Ovary (tissue), 10 donors: ENCODE data around the gene TTLL10. TPM values are rescaled to one million over a fixed set of nuclear protein-coding genes. Genes with fewer than 3 reads are reported as not detected.

Source experiments
- DNase-seq, 5 donors: peaks; one replicate each; pipeline ENCODE4 v3.0.0-alpha.2; 2019 to 2020
- H3K27ac ChIP-seq, 2 donors: fragments of 200-600 bp; one replicate each; pipeline versions ENCODE4 v1.5.1 to v1.8.0; 2019 to 2022
- H3K27me3 ChIP-seq: fragments of 200-600 bp; one replicate; pipeline ENCODE4 v1.8.0; 2022
- H3K36me3 ChIP-seq: fragments of 200-600 bp; sonication (generic); one replicate; pipeline ENCODE4 v1.5.1; 2019
- H3K4me1 ChIP-seq: one replicate; pipeline ENCODE4 v1.8.1; 2013; ENCODE audit warnings: mild to moderate bottlenecking, moderate library complexity; ENCODE audit not compliant: insufficient read depth
- H3K4me3 ChIP-seq: fragments of 200-600 bp; sonication (generic); one replicate; pipeline ENCODE4 v1.5.1; 2017
- H3K9me3 ChIP-seq, 2 donors: fragments of 200-600 bp in 1 of 2; sonication (generic) in 1 of 2; one replicate each; pipeline versions ENCODE4 v1.5.1 to v1.8.1; 2013 to 2019; ENCODE audit warnings: mild to moderate bottlenecking in 1 of 2, moderate library complexity in 1 of 2
- CTCF ChIP-seq, 3 donors: fragments of 450-650 bp in 2 of 3; fragments of 200-600 bp in 1 of 3; IDR thresholded peaks; one replicate each; pipeline versions ENCODE4 v1.5.1 to v1.8.0; 2016 to 2022; ENCODE audit warnings: antibody characterized with exemption in 3 of 3, mild to moderate bottlenecking in 1 of 3
- EP300 ChIP-seq: sonication (generic); formaldehyde crosslinking; IDR thresholded peaks from one replicate; pipeline ENCODE4 v1.6.1; 2017; ENCODE audit warnings: antibody characterized with exemption
- POLR2A ChIP-seq: fragments of 450-650 bp; IDR thresholded peaks from one replicate; pipeline ENCODE4 v1.6.1; 2017; ENCODE audit warnings: antibody characterized with exemption, mild to moderate bottlenecking, moderate library complexity
- WGBS, 3 donors: extraction: QIAGEN DNeasy Blood & Tissue Kit in 1 of 3; methylation state at CpG; one replicate each; pipeline versions ENCODE4 v1.1.5 to v1.1.7; 2013 to 2017; 5-methylcytosine and 5-hydroxymethylcytosine counted together
- intact Hi-C, 4 donors: fragments of 100-400 bp; cut with DNase I; formaldehyde crosslinking; loops; one replicate each; pipeline versions ENCODE4 v1.11.0 to v1.15.1; 2022 to 2023
- long read RNA-seq, 3 donors: library from polyadenylated mRNA in 2 of 3; unstranded in 2 of 3; transcript quantifications; one replicate each; pipeline ENCODE4 v2.0.0 and lab custom pipeline, GENCODE V29; 2021 to 2026
- polyA plus RNA-seq, 2 donors: library from polyadenylated mRNA; stranded (reverse); fragments of 200-250 nt in 1 of 2; fragments of 350-450 nt in 1 of 2; fragmentation: Illumina TruSeq in 1 of 2; extraction: RNeasy Lipid Tissue Mini Kit (QIAGEN cat#74804) in 1 of 2; gene quantifications; one replicate each; pipeline ENCODE4 v1.2.3, GENCODE V29; 2013 to 2014
- total RNA-seq, 7 donors: library from RNA; depleted of rRNA in 2 of 7; stranded (reverse); fragments of >200 nt in 2 of 7; fragmentation: NEBNext Ultra II Directional in 3 of 7; extraction: Animal tissue kit (Norgen Biotek cat#: 25700) in 3 of 7; gene quantifications; one replicate each; pipeline versions ENCODE4 v1.1.0 to v1.2.4, GENCODE V29; 2016 to 2023
- donor health status: DM: no; HTN: no; CAD: no; lungs with moderate emphysema.
- donor health status: DM: no; HTN: no; CAD: no.
- donor health status: Bipolar disorder and iron deficiency.
- donor health status: DM: yes; HTN: yes; CAD: no.
- donor health status: DM: no; HTN: no; CAD: no.
- donor health status: DM: yes; HTN: yes; CAD: no.

The TTLL10 gene, protein sequence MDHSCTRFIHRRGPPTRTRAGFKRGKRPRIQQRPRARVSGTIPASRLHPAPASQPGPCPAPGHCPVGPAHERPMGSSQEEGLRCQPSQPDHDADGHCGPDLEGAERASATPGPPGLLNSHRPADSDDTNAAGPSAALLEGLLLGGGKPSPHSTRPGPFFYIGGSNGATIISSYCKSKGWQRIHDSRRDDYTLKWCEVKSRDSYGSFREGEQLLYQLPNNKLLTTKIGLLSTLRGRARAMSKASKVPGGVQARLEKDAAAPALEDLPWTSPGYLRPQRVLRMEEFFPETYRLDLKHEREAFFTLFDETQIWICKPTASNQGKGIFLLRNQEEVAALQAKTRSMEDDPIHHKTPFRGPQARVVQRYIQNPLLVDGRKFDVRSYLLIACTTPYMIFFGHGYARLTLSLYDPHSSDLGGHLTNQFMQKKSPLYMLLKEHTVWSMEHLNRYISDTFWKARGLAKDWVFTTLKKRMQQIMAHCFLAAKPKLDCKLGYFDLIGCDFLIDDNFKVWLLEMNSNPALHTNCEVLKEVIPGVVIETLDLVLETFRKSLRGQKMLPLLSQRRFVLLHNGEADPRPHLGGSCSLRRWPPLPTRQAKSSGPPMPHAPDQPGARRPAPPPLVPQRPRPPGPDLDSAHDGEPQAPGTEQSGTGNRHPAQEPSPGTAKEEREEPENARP
- 1 to 10 TPM in 3 of 7 donors, under 1 TPM in 2, not detected in 2; 0.60 to 7.0 (median 1.1) TPM for total RNA-seq
- polyA plus RNA-seq: not detected
- long read RNA-seq, donor 1: 0 reads
- long read RNA-seq, donor 2: 0 reads
- long read RNA-seq, donor 3, partial matches to known transcripts: 2 of 2 reads
- long read RNA-seq, donor 3, other reads (novel, unspliced or antisense): 0 of 2 reads

- intact Hi-C loops: no loop called here
- no peak for TF ChIP-seq CTCF (IDR thresholded peaks at IDR 0.05)
- TF ChIP-seq EP300: no peak
- no peak for TF ChIP-seq POLR2A
Measured at GRCh38 chr1:1173793-1174415, at the start of gene TTLL10. Gene TTLL10, plus strand, starts transcription at chr1:1173880. Its CDS starts 5,336 bp downstream, at chr1:1179216.

GRCh38 chr1:1124508-1124785, 49.2 kb upstream of the TTLL10 start:
- Histone ChIP-seq H3K4me1 (no peaks in the 10 kb centered on the region), H3K9me3 (no peaks in the 10 kb centered on the region), H3K27ac (no peak overlapping the region), H3K36me3 (no peaks in the 10 kb centered on the region), H3K27me3 (no peaks in the 10 kb centered on the region), H3K4me3 (no peak overlapping the region)
- TF ChIP-seq EP300 (no peak), CTCF (IDR thresholded peaks at IDR 0.05) (no peak), POLR2A (no peak)
- WGBS, 3 donors: 77 to 82% (median 80%) methylated on average over 7 of the region's 7 CpGs
- DNase-seq: no peak
- intact Hi-C loops: loop anchor here in 3 of 4 donors (5.0 kb wide), 1 partner anchor 168 kb away; no protein-coding TSS in a partner anchor

More at GRCh38 chr1:1173793-1174415, at the start of gene TTLL10:
- 4 to 9% (median 9%) methylated on average over 25 to 35 of the region's 35 CpGs for WGBS, 3 donors
- Histone ChIP-seq H3K4me3 (no peak within 1 kb of the TSS), H3K4me1 (no peaks in the 10 kb centered on the region), H3K9me3 (no peaks in the 10 kb centered on the region), H3K27me3 (no peaks in the 10 kb centered on the region), H3K27ac (no peak within 1 kb of the TSS), H3K36me3 (no peaks in the 10 kb centered on the region)
- peak in 1 of 5 donors; percentile 14 for DNase-seq

GRCh38 chr1:1124786-1125642, 48.7 kb upstream of the TTLL10 start:
- no peaks in the 10 kb centered on the region for H3K27me3 ChIP-seq
- H3K4me3 ChIP-seq: no peak overlapping the region
- no peaks in the 10 kb centered on the region for H3K4me1 ChIP-seq
- no peak for TF ChIP-seq CTCF (IDR thresholded peaks at IDR 0.05)
- no peak for TF ChIP-seq POLR2A
- TF ChIP-seq EP300: no peak
- DNase-seq: no peak
- H3K9me3 ChIP-seq: no peaks in the 10 kb centered on the region
- no peak overlapping the region for H3K27ac ChIP-seq
- intact Hi-C loops: loop anchor here in 3 of 4 donors (5.0 kb wide), 1 partner anchor 167 kb away; no protein-coding TSS in a partner anchor
- 74 to 77% (median 76%) methylated on average over 28 to 29 of the region's 29 CpGs for WGBS, 3 donors
- no peaks in the 10 kb centered on the region for H3K36me3 ChIP-seq

DNA sequence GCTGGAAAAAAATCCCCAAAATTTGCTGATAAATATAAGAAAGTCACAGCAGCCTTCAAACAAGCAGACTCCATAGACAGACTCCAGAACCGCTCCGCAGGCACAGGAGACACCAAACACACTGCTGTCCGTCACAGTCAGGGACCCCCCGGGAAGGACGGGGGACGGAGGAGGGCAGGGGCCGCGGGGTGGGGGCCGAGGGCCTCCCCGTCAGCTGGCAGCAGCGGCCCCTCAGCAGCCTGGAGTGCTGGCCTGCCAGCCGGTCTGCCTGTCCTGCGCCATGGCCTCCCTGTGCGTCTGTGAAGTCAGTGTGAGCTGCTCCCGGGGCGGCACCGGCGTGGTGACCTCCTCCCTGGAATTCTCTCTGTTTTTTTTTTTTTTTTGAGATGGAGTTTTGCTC, 47.7 kb upstream of the TTLL10 start:
- no peaks in the 10 kb centered on the region for H3K36me3 ChIP-seq
- no peak for TF ChIP-seq POLR2A
- TF ChIP-seq EP300: no peak
- no peak for TF ChIP-seq CTCF (IDR thresholded peaks at IDR 0.05)
- WGBS, 3 donors: 77 to 87% (median 79%) methylated on average over 18 of the region's 18 CpGs
- no peaks in the 10 kb centered on the region for H3K4me1 ChIP-seq
- no peak for DNase-seq
- H3K27ac ChIP-seq: no peak overlapping the region
- intact Hi-C loops: no loop called here
- no peaks in the 10 kb centered on the region for H3K9me3 ChIP-seq
- H3K27me3 ChIP-seq: no peaks in the 10 kb centered on the region
- H3K4me3 ChIP-seq: no peak overlapping the region
